ENCODE results near the gene PPHLN1.

GRCh38 chr12:42420395-42420794 lies 94.4 kb downstream of the PPHLN1 start:
- TF ChIP-seq, protein P1, sequence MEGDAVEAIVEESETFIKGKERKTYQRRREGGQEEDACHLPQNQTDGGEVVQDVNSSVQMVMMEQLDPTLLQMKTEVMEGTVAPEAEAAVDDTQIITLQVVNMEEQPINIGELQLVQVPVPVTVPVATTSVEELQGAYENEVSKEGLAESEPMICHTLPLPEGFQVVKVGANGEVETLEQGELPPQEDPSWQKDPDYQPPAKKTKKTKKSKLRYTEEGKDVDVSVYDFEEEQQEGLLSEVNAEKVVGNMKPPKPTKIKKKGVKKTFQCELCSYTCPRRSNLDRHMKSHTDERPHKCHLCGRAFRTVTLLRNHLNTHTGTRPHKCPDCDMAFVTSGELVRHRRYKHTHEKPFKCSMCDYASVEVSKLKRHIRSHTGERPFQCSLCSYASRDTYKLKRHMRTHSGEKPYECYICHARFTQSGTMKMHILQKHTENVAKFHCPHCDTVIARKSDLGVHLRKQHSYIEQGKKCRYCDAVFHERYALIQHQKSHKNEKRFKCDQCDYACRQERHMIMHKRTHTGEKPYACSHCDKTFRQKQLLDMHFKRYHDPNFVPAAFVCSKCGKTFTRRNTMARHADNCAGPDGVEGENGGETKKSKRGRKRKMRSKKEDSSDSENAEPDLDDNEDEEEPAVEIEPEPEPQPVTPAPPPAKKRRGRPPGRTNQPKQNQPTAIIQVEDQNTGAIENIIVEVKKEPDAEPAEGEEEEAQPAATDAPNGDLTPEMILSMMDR (IDR thresholded peaks at IDR 0.05; ENCODE audit: insufficient read depth, low read depth, low read length), result no peak
- no peak for TF ChIP-seq EZH2 (IDR thresholded peaks at IDR 0.05; ENCODE audit: insufficient read depth, low read length)
